Aortic smooth muscle cell (primary cell): Measurements from ENCODE around the gene SPRYD7. TPM values are rescaled to one million over a fixed set of nuclear protein-coding genes. Genes with fewer than 3 reads are reported as not detected.

ENCODE experiments used
- total RNA-seq: library from RNA; depleted of rRNA; stranded (reverse); fragments of >200 nt; gene quantifications from 2 replicates; pipeline ENCODE4 v1.2.3, GENCODE V29; 2014

SPRYD7 gene
- total RNA-seq: 5.2 TPM in 2 replicates

GRCh38 chr13:49936075-49936967 lies at the start of gene SPRYD7:
Gene SPRYD7, minus strand, starts transcription at chr13:49936340. Its CDS starts 105 bp downstream, at chr13:49936235.

Other genes with a start within 250 kb of the SPRYD7 start
- 39.2 and 50.5 TPM in 2 replicates for gene EBPL, start 244.9 kb downstream of the SPRYD7 start, total RNA-seq
- 23.0 and 28.8 TPM in 2 replicates for gene KPNA3, start 143.7 kb downstream of the SPRYD7 start, total RNA-seq
- 16.2 and 18.3 TPM in 2 replicates for gene TRIM13, start 60.7 kb upstream of the SPRYD7 start, total RNA-seq
- gene KCNRG, start 79.1 kb upstream of the SPRYD7 start, total RNA-seq: 5.0 and 5.9 TPM in 2 replicates